ENCODE measurements around the gene MNDA.

GRCh38 chr1:158893654-158894053 lies 62.5 kb downstream of the MNDA start:
- TF ChIP-seq POLR2A (IDR thresholded peaks at IDR 0.05; ENCODE audit: low read length) (no peak), GATA1 (IDR thresholded peaks at IDR 0.05; ENCODE audit: low read depth, low read length) (no peak)

Data from erythroblast (primary cell).